Metanephros (tissue), 1 donor: Measurements from ENCODE around the gene PAGE3. TPM values are rescaled to one million over a fixed set of nuclear protein-coding genes. Genes with fewer than 3 reads are reported as not detected.

Source experiments
- total RNA-seq: library from RNA; depleted of rRNA; stranded (reverse); fragments of >200 nt; gene quantifications from one replicate; pipeline ENCODE4 v1.2.3, GENCODE V29; 2014

Gene PAGE3, protein sequence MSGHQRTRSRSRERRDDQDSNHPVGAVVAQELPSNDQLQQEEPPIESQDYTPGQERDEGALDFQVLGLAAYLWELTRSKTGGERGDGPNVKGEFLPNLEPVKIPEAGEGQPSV
- not detected for total RNA-seq

DNA sequence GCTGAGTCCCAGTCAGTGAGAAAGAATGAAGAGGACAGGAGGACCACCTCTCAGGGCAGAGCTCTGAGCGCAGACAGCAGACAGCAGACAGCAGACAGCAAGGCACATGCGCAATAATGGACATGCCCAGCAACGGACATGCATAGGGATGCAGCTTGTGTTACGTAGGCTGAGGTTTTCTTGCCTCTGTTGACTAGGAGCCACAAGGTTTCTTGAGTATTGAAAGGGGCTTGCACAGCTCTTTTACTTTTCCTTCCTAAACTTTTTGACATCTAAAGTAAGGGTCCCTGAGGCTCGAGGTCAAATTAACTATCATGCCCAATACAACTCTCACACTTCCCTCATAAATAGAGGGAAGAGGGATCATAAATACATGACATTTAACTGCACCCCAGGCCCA, at the start of gene PAGE3:
PAGE3 (minus strand) TSS at position 101 of the 400 bp plus-strand sequence. CDS start 1,013 bp downstream, outside the sequence.

DNA sequence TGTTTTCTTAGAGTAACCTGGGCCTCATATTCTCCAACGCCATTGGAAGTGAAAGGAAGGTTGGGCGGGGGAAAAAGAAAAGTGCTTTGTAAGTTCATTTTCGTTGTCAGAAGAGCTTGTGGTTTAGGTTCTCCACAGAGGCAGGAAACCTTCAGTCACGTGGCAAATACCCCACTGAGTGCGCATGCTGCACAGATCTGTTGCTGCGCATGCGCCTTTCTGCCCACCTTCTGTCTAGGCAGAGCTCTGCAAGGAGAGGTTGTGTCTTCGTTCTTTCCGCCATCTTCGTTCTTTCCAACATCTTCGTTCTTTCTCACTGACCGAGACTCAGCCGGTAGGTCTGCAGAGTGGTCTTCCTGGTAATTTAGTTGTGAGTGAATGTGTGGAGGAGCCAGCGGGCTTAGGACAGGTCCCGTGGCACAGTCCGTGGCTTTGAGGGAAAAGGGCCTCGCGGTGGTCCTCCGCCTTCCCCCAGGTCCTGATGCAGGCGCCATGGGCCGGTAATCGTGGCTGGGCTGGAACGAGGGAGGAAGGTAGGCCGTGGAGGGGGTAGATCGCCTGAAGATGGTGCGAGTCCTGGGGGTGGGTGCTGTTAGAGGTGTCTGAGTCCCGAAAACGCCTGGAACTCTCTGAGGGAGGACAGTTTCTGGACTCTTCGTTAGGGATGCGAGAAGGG, 44.5 kb downstream of the PAGE3 start, which contains the start of gene PAGE5:
PAGE5 (plus strand) TSS at position 228 of the 676 bp plus-strand sequence. CDS start 1,037 bp downstream, outside the sequence.

Other genes starting within 250 kb of the PAGE3 start
- gene ALAS2, start 233.9 kb downstream of the PAGE3 start, total RNA-seq: 197 TPM
- 0.70 TPM for gene PAGE2B, start 189.9 kb downstream of the PAGE3 start, total RNA-seq
- not detected for gene PAGE2, start 175.9 kb downstream of the PAGE3 start, total RNA-seq
- not detected for gene PAGE5, start 44.6 kb downstream of the PAGE3 start, total RNA-seq
- gene MAGEH1, start 187.2 kb upstream of the PAGE3 start, total RNA-seq: 66.7 TPM
- gene USP51, start 224.9 kb upstream of the PAGE3 start, total RNA-seq: 7.6 TPM